Adrenal gland (tissue), 12 donors: ENCODE results near the gene SLC24A4. TPM values are rescaled to one million over a fixed set of nuclear protein-coding genes. Genes with fewer than 3 reads are reported as not detected.

Source experiments
- DNase-seq, 7 donors: peaks; one replicate each; pipeline ENCODE4 v3.0.0-alpha.2; 2019 to 2020
- H3K27ac ChIP-seq, 5 donors: fragments of 200-600 bp; sonication (generic) in 4 of 5; 1 replicate in 3 of 5; 2 replicates in 2 of 5; pipeline versions ENCODE4 v1.5.1 to v1.8.0; 2016 to 2020; ENCODE audit warnings: mild to moderate bottlenecking in 1 of 5
- H3K27me3 ChIP-seq: fragments of 200-600 bp; 2 replicates; pipeline ENCODE4 v1.8.0; 2021
- H3K36me3 ChIP-seq, 2 donors: fragments of 200-600 bp; replicated peaks in 1 of 2; 1 replicate in 1 of 2; 2 replicates in 1 of 2; pipeline versions ENCODE4 v1.5.1 to v1.8.0; 2018 to 2022
- H3K4me1 ChIP-seq, 2 donors: fragments of 200-600 bp; replicated peaks in 1 of 2; 1 replicate in 1 of 2; 2 replicates in 1 of 2; pipeline versions ENCODE4 v1.5.1 to v1.8.0; 2018 to 2021
- H3K4me3 ChIP-seq, 4 donors: fragments of 200-600 bp; sonication (generic) in 3 of 4; one replicate each; pipeline ENCODE4 v1.5.1; 2016 to 2018
- H3K9me3 ChIP-seq, 3 donors: fragments of 200-600 bp; sonication (generic) in 1 of 3; replicated peaks in 1 of 3; 1 replicate in 2 of 3; 2 replicates in 1 of 3; pipeline versions ENCODE4 v1.5.1 to v1.8.0; 2016 to 2021
- CTCF ChIP-seq, 6 experiments: fragments of 450-650 bp in 4 of 6; fragments of 200-600 bp in 2 of 6; sonication (generic) in 1 of 6; IDR thresholded peaks; 1 replicate in 5 of 6; 2 replicates in 1 of 6; pipeline versions ENCODE4 v1.5.1 to v1.8.0; 2016 to 2021; ENCODE audit warnings: antibody characterized with exemption in 6 of 6, mild to moderate bottlenecking in 2 of 6, moderate library complexity in 1 of 6
- POLR2A ChIP-seq, 2 donors: fragments of 450-650 bp; IDR thresholded peaks; one replicate each; pipeline ENCODE4 v1.6.1; 2017; ENCODE audit warnings: antibody characterized with exemption in 2 of 2, mild to moderate bottlenecking in 2 of 2, moderate library complexity in 1 of 2
- WGBS, 4 donors: extraction: QIAGEN DNeasy Blood & Tissue Kit in 2 of 4; methylation state at CpG; one replicate each; pipeline versions ENCODE4 v1.1.5 to v1.1.7; 2013 to 2017; 5-methylcytosine and 5-hydroxymethylcytosine counted together
- intact Hi-C, 2 donors: fragments of 100-400 bp; cut with DNase I; formaldehyde crosslinking; loops; one replicate each; pipeline versions ENCODE4 v1.14.1 to v1.15.0; 2022 to 2023
- polyA plus RNA-seq, 3 donors: library from polyadenylated mRNA; stranded (reverse); fragments of 200-250 nt in 2 of 3; fragments of 350-450 nt in 1 of 3; fragmentation: Illumina TruSeq in 1 of 3; extraction: RNeasy Lipid Tissue Mini Kit (QIAGEN cat#74804) in 1 of 3; gene quantifications; one replicate each; pipeline ENCODE4 v1.2.3, GENCODE V29; 2013 to 2014
- total RNA-seq, 9 donors: library from RNA; depleted of rRNA in 4 of 9; stranded (reverse); fragments of >200 nt in 4 of 9; fragments of 120-200 nt in 1 of 9; fragmentation: NEBNext Ultra II Directional in 1 of 9; extraction: Animal tissue kit (Norgen Biotek cat#: 25700) in 1 of 9; gene quantifications; one replicate each; pipeline versions ENCODE4 v1.1.0 to v1.2.4, GENCODE V29; 2013 to 2023
- donor health status: healthy with polysubstance abuse.
- donor health status: Bipolar disorder and iron deficiency.
- donor health status: DM: yes; HTN: yes; CAD: no.
- donor health status: DM: no; HTN: no; CAD: no.
- donor health status: DM: no; HTN: no; CAD: no.
- donor health status: DM: yes; HTN: yes; CAD: no.

Gene SLC24A4
- total and polyA plus RNA-seq, 12 donors: 0.09 to 1.9 (median 0.52) TPM

GRCh38 chr14:92460541-92460915, 137.6 kb downstream of the SLC24A4 start:
- no peaks in the 10 kb centered on the region for H3K36me3 ChIP-seq
- intact Hi-C loops: no loop called here
- H3K27me3 ChIP-seq: no peaks in the 10 kb centered on the region

GRCh38 chr14:92460916-92461579, 138.1 kb downstream of the SLC24A4 start:
- H3K27ac ChIP-seq: peak overlapping the region in 3 of 5 donors; percentile 4 to 71 (median 19)
- DNase-seq: peak in 3 of 7 donors; percentile 27 to 56 (median 38)

More at GRCh38 chr14:92460541-92460915, 137.6 kb downstream of the SLC24A4 start:
- DNase-seq: peak in 1 of 7 donors; percentile 13
- TF ChIP-seq POLR2A (IDR thresholded peaks at IDR 0.05) (no peak), CTCF (IDR thresholded peaks at IDR 0.05) (no peak)
- no peak overlapping the region for H3K4me3 ChIP-seq
- no peaks in the 10 kb centered on the region for H3K9me3 ChIP-seq
- 70 to 87% (median 75%) methylated on average over 2 to 6 of the region's 6 CpGs; no CpG with 5 or more reads in 1 of the 4 donors for WGBS, 4 donors
- no peaks in the 10 kb centered on the region for H3K4me1 ChIP-seq
- peak overlapping the region in 1 of 5 donors; percentile 71 for H3K27ac ChIP-seq

GRCh38 chr14:92461891-92462290, 138.9 kb downstream of the SLC24A4 start:
- TF ChIP-seq CTCF (IDR thresholded peaks at IDR 0.05): no peak
- no peak for TF ChIP-seq POLR2A (IDR thresholded peaks at IDR 0.05)
- Histone ChIP-seq H3K27ac (peak overlapping the region in 1 of 5 donors; percentile 71), H3K4me1 (no peaks in the 10 kb centered on the region), H3K9me3 (no peaks in the 10 kb centered on the region), H3K27me3 (no peaks in the 10 kb centered on the region), H3K4me3 (no peak overlapping the region), H3K36me3 (no peaks in the 10 kb centered on the region)
- intact Hi-C loops: no loop called here
- peak in 2 of 7 donors; percentile 17 to 46 for DNase-seq
- WGBS, 4 donors: 83 to 94% (median 90%) methylated on average over 6 to 7 of the region's 7 CpGs

More at GRCh38 chr14:92460916-92461579, 138.1 kb downstream of the SLC24A4 start:
- Histone ChIP-seq H3K9me3 (no peaks in the 10 kb centered on the region), H3K27me3 (no peaks in the 10 kb centered on the region), H3K36me3 (no peaks in the 10 kb centered on the region), H3K4me3 (no peak overlapping the region), H3K4me1 (no peaks in the 10 kb centered on the region)
- TF ChIP-seq POLR2A (IDR thresholded peaks at IDR 0.05) (peak in 1 of 2 donors; percentile 11), CTCF (IDR thresholded peaks at IDR 0.05) (peak in 1 of 6 experiments; percentile 28)
- 45 to 56% (median 48%) methylated on average over 11 to 19 of the region's 19 CpGs for WGBS, 4 donors
- intact Hi-C loops: no loop called here

- Histone ChIP-seq H3K9me3 (no peaks in the 10 kb centered on the region), H3K4me1 (no peaks in the 10 kb centered on the region), H3K36me3 (no peaks in the 10 kb centered on the region), H3K27ac (no peak overlapping the region), H3K4me3 (no peak overlapping the region), H3K27me3 (no peaks in the 10 kb centered on the region)
- intact Hi-C loops: no loop called here
- peak in 2 of 7 donors; percentile 7 to 23 for DNase-seq
- TF ChIP-seq POLR2A (IDR thresholded peaks at IDR 0.05) (no peak), CTCF (IDR thresholded peaks at IDR 0.05) (no peak)
- 85 to 98% (median 92%) methylated on average over 4 of the region's 4 CpGs for WGBS, 4 donors
Observed at GRCh38 chr14:92462568-92462967, 139.6 kb downstream of the SLC24A4 start.
